AG20443 (cell line): ENCODE measurements around the gene SOX21.

Experiments used
- DNase-seq: peaks from one replicate; pipeline ENCODE4 v3.0.0; 2012; ENCODE audit warnings: low spot score, mixed read lengths

The SOX21 gene

DNA sequence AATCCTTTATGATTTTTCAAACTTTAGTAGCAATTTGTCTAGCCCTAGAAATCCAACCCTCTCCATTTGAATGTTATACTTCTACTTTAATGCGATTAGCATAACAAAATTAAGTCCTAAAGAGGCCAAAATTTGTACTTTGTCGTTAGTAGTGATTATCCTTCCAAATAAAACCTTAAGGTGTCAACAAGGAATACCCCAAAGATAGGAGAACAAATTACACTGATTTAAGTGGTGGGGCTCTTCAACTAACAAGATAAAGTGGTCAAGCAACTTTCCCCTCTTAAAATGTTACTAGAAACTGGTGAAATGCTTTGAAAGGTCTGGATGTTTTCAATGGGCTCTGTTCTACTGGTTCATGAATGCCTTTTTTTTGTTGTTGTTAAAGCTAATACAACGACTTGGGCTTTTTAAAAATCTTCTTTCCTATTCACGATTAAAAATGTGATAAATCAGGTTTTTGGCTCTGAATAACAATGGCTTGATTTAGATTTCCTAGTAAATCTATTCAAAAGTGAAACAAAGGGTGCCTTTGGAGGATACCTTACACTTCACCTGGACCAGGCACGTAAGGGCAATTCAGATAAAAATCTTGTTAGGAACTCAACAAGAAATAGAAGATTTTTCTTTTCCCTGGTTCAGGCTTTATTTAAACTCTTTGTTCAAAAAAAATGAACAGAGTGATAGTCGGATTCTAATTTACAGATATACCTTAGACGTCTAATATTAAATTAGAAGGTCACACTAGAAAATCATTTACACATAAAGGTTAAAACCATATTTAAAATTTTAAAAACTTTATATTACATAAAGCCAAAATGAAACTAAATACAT, 3.1 kb downstream of the SOX21 start:
- DNase-seq = no peak

DNA sequence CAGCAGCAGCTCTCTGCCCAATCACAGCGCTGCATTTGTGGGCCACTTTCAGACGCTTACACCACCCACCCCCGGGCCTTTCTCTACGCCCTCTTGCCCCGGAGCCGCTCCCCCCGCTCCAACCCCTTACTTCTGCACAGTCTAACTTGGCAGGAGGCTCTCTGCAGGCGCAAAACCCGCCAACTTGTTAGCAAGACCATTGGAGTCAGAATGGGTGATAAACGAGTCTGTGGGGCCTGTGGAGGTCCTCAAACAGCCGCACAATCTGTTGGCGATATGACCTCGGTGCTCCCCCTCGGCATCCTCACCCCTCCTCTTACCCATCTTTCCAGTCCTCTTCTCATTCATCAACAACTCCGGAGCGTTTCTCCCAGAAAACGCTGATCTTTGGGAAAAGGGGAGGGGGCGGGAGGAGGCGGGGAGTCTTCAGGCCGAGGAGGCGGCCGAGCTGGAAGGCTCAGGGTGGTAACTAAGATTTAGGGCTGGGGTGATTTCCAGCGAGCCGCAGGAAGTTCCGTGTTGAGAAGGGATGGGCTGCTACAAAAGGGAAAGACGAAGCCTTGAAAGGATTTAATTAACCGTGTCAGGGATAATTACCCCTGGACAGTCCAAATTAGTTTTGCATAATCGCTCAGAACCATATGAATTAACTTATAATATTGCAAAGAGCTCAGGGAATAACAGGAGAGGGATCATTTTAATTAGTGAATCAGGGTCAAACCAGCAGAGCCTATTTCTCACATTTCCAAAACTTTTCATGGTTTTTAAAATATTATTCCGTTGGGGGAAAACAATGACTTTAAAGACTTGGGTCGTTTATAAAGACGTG, 4.1 kb downstream of the SOX21 start:
- no peak for DNase-seq

GRCh38 chr13:94707400-94708021, 4.8 kb downstream of the SOX21 start:
- DNase-seq = no peak

- no peak for DNase-seq
Measured at GRCh38 chr13:94706843-94707399, 5.4 kb downstream of the SOX21 start.

DNA sequence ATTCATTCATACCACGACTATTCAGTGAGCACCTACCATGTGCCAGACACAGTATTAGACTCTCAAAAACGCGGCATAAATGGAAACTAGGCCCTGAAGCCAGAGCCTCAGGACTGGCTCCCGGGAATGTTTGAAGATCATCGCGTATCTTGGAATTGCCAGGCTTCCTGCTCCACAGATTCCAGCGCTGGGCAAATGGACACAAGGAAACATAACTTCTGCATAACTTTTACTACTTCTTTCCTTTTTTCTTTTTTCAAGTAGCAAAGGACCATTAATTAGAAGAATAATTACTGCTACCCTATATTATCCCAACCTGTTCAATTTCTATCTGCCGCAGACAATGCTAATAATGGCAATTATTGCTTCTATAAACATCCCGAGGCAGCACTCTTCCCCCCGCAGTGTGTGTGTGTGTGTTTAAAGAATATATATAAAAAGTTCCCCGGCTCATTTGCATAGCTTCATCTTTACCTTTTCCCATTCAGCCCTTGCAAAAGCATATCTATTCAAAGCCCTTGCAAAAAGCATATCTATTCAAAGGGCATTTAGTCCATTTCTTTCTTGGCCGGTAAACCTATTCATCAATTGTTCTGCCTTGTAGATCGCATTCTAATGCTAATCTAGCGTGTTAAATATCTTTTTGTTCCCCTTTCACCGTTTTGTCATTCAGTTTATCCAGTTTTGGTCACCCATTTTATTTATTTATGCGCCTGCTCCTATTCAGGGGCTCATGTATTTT, 6.1 kb downstream of the SOX21 start:
- DNase-seq = no peak

DNA sequence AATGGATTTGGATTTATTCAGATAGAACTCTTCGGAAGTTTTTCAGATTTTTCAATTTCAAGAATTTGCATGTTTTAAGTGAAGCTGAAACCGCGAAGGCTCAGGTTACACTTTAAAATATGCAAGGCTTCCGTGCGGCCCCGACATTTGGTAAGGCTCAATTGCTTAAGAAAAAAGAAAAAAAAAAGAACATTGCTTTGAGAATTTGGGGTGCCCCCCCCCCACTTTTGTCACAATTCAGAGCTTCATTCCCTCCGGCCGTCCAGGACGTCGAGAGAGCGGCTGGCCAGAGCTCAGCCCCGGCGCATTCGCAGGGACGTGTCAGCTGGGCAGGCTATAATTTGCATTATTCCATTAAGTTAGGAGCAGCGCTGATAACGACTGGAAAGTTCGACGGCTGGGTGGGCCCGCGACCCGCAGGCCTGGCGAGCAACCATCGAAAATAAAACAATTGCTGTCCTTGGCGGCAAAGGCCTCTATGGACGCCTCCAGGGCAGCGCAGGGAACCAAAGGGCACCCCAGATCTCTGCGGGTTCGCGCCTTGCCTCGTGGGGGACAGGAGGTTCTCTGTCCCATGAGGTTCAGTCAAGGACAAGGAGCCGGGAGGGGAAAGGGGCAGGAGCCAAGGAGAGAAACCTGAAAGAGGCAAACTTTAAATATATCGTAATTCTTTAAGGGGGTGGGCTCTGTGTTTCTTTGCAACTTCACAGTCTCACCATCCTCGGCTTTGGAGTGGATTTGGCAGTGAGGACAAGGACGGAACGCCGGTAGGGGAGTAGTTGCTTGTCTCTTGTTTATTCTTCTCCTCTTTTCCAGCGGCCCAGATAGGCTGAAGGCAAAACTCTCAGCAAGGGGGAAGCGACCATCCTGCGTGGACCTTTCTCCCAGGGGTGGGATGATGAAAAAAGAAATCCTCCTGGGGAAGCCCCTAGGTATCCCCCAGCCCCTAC, 7.0 kb downstream of the SOX21 start:
- DNase-seq = no peak

DNA sequence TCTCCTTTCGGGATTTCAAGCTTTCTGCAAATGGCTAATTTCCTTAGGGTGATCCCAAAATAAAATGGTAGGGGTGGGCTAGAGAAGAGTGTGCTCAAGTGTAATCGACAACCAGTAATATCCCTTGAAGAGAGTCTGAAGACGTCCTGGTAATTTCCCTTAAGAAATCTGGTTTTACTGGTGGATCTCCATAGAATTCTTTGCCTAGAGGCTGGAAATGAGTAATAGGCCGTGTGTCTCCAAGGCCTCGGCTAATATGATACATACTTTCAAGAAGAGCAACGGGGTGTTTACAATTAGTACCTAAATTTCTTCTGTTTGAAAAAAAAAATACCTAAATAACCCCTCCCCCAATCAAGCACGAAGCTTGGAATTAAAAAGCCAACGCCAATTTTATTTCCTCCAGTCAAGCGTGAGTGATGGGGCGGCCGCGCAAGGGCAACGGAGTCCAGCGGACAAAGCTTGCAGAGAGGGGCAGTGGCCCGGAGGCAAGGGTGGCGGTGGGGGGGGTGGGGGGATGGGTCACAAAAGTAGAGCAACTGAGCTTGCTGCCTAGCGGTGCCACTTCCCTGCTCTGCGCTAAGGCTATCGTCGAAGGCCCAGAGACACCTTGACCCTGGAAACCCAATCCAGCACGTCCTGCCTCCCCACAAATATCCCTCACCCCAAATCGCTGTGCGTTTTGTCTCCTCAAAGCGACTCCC, 7.8 kb downstream of the SOX21 start:
- no peak for DNase-seq

GRCh38 chr13:94703721-94704314, 8.5 kb downstream of the SOX21 start:
- no peak for DNase-seq

DNA sequence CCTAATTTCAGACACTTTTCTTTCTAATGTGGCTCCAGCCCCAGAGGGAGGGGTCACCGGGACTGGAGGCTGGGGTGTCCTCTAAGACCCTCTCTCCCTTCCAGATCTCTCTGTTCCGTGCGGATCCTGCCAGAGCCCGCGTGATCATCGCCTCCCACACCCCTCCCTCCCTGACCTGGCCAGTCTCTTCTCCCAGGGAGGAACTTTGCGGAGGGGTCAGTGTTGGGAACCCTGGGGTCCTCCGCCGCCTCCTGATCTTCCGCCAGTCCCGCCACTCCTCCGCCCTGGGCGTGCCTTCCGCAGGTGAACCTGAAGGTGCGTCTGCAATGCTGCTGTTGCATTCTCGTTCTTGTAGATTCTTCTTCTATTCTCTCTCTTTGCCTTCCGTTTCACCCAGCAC, 9.1 kb downstream of the SOX21 start:
- DNase-seq = no peak

- DNase-seq = no peak
Measured at GRCh38 chr13:94702181-94703041, 9.9 kb downstream of the SOX21 start.

- DNase-seq = no peak
Measured at GRCh38 chr13:94701313-94702180, 10.8 kb downstream of the SOX21 start.

DNA sequence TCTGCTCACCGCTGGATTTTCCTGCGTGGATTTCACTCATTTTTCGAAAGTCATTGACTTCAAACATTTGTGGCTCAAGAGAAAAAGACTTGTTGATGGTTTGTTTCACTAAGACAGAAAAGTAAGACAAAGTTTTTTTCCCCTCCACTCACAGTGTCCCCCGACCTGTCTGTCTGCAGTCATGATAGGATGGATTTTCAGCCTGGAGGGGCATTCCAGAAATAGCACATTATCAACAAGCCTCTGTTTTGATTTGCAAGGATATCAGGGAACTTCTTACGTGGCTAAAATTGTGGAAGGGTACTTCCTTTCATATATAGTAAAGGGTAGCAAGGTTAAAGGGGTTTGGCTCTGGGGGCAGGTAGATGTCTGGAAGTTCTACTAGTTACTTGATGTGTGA, 11.8 kb downstream of the SOX21 start:
- DNase-seq = no peak

- no peak for DNase-seq
Measured at GRCh38 chr13:94700051-94700535, 12.3 kb downstream of the SOX21 start.

DNA sequence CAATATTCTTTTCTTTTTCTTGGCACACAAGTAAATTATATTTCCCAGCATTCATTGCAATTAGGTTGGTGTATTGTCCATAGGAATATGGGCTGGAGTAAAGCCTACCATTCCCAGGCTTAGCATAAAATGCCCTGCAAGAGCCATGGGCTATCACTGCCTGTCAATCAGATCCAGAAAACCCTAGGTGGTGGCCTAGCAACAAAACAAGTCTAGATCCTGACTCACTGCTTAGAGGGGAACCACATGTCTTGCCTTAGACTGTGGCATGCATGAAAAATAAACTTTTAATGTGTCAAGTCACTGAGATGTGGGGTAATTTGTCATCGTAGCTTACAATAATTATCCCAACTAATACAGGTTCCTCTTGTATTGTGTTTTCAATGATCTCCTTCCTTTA, 16.2 kb downstream of the SOX21 start:
- no peak for DNase-seq

DNA sequence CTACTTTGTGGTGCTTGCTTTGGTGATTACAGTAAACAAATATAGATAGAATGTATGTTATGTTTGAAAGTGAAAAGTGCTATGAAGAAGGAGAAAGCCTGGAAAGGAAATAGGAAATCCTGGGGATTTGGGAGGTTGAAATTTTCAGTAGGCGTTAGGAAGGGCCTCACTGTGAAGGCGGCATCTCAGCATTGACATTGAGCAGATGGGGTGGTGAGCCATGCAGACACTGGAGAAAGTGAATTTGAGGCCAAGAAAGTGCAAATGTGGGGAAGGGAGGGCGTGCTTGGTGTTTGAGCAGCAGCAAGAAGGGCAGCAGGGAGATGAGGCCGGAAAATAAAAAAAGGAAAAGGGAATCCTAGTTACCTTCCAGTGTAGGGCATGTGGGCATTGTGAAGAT, 20.3 kb downstream of the SOX21 start:
- no peak for DNase-seq

DNA sequence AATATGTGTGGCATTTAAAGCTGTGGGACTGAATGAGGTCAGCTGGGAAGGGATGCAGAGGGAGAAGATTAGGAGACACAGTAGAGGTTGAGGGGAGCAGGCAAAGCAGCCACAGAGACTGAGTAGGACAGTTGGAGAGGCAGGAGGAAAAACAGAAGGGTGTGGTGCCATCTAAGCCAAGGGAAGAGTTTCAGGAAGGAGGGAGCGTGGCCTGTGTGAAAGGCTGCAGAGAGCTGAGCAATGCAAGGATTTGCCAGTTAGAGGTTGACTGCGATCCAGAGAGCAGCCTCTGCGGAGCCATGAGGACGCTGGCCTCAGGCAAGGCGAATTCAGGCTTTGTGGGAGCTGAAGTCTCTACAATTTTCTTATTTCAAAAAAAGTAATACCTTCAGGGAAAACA, 28.9 kb downstream of the SOX21 start:
- DNase-seq = no peak

- no peak for DNase-seq
Measured at GRCh38 chr13:94682229-94682628, 30.1 kb downstream of the SOX21 start.
